Parathyroid adenoma (tissue), 2 donors: ENCODE data around the gene P2RX6.
"Not testable (repeated sequence)": the region's sequence is repeated elsewhere in the genome, so short reads cannot be mapped to it uniquely, and the experiment has no call there.

Experiments
- H2AFZ ChIP-seq: fragments of 300-600 bp; sonication (generic); one replicate; pipeline ENCODE4 v1.7.0; 2017; ENCODE audit warnings: antibody characterized with exemption, mild to moderate bottlenecking
- H3K27ac ChIP-seq: fragments of 300-600 bp; sonication (generic); one replicate; pipeline ENCODE4 v1.7.0; 2017
- H3K27me3 ChIP-seq: fragments of 300-600 bp; sonication (generic); one replicate; pipeline ENCODE4 v1.7.0; 2017; ENCODE audit warnings: low read length; ENCODE audit not compliant: control insufficient read depth, insufficient read depth
- H3K36me3 ChIP-seq: fragments of 300-600 bp; sonication (generic); one replicate; pipeline ENCODE4 v1.7.0; 2017; ENCODE audit warnings: low read length; ENCODE audit not compliant: control insufficient read depth, insufficient read depth
- H3K4me1 ChIP-seq: fragments of 300-600 bp; sonication (generic); one replicate; pipeline ENCODE4 v1.7.0; 2017; ENCODE audit warnings: control low read depth
- H3K4me2 ChIP-seq: fragments of 300-600 bp; sonication (generic); one replicate; pipeline ENCODE4 v1.7.0; 2017; ENCODE audit warnings: low read length
- H3K4me3 ChIP-seq: fragments of 300-600 bp; sonication (generic); one replicate; pipeline ENCODE4 v1.7.0; 2017; ENCODE audit warnings: low read depth, low read length
- H3K79me2 ChIP-seq: fragments of 300-600 bp; sonication (generic); one replicate; pipeline ENCODE4 v1.7.0; 2017; ENCODE audit warnings: control low read depth
- H3K9ac ChIP-seq: fragments of 300-600 bp; sonication (generic); one replicate; pipeline ENCODE4 v1.7.0; 2017; ENCODE audit warnings: mild to moderate bottlenecking
- H3K9me3 ChIP-seq: fragments of 300-600 bp; sonication (generic); one replicate; pipeline ENCODE4 v1.7.0; 2017; ENCODE audit warnings: low read length; ENCODE audit not compliant: control insufficient read depth
- TF ChIP-seq, protein P1 (sequence below): fragments of 300-600 bp; sonication (generic); IDR thresholded peaks from one replicate; pipeline ENCODE4 v1.7.0; 2017; ENCODE audit warnings: antibody characterized with exemption, mild to moderate bottlenecking
- donor health status: primary hyperparathyroidism.

The P2RX6 gene

DNA sequence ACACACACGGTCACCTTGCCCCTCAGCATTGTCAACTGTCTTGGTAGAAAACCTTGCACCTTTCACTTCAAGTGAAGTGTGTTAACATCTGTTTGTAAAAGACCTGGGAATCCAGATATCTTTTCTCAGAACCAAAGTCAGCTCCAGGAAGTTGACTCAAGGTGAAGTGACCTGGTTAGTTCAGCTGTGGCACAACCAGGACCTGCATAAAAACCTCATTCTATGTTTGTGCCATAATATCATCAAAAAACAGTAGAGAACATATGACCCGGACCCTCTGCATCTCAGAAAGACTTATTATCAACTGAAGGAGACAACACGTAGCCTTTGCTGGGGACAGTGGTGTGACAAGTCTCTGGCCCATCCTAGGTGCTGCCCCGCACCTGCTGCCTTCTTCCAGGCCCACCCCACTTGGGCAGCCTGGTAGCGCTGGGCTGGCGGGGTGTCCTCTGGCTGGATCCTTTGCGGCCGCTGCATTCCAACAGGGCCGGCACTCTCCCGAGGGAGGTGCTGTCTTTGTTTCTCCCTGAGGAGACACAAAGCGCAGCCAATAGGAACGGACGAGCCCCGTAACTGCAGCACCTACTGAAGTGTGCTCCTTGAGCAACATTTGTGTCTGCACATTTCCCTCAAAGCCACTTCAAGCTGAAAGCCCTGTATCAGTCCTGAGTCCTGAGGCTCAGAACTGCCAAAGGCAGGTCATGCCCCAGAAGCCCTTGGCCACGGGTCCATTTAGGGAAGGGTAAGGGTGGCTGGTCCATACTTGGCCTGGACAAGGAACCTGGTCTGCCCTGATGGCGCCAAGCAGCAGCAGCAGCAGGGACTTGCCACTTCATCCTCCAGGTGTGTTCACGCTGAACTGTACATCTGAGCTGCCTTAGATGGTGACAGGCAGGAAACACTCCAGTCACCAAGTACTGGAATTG is 56.0 kb downstream of the P2RX6 start:
- H3K27ac ChIP-seq: no peak overlapping the region

DNA sequence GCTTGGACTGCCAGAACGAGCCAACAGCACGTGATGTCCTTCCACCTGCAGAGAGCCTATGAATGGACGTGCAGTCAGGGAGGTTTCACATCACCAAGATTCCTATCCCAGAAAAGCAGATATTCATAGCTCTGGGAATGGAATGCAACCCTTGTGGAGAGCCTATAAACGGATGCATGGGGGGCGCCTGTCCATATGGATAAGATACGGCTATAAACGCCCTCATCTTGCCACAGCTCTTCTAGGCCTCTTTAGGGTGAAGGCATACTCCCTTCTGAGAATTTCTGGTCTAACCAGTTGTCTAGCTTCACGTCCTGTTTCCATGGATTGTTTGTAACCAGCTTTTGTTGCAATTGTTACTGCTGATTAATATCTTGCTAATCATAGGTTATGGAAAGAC is 56.8 kb downstream of the P2RX6 start:
- not testable (repeated sequence) for H3K27me3 ChIP-seq, H3K9me3 ChIP-seq, H2AFZ ChIP-seq, H3K4me1 ChIP-seq, H3K36me3 ChIP-seq, H3K4me2 ChIP-seq, H3K79me2 ChIP-seq, H3K27ac ChIP-seq, H3K9ac ChIP-seq, H3K4me3 ChIP-seq

More for the DNA sequence above, 56.0 kb downstream of the P2RX6 start:
- Histone ChIP-seq H3K4me3 (no peak overlapping the region), H2AFZ (no peak overlapping the region), H3K9me3 (no peaks in the 10 kb centered on the region), H3K9ac (no peak overlapping the region), H3K4me1 (no peaks in the 10 kb centered on the region), H3K27me3 (no peaks in the 10 kb centered on the region), H3K36me3 (no peaks in the 10 kb centered on the region), H3K4me2 (no peak overlapping the region), H3K79me2 (no peaks in the 10 kb centered on the region)
- TF ChIP-seq, protein P1, sequence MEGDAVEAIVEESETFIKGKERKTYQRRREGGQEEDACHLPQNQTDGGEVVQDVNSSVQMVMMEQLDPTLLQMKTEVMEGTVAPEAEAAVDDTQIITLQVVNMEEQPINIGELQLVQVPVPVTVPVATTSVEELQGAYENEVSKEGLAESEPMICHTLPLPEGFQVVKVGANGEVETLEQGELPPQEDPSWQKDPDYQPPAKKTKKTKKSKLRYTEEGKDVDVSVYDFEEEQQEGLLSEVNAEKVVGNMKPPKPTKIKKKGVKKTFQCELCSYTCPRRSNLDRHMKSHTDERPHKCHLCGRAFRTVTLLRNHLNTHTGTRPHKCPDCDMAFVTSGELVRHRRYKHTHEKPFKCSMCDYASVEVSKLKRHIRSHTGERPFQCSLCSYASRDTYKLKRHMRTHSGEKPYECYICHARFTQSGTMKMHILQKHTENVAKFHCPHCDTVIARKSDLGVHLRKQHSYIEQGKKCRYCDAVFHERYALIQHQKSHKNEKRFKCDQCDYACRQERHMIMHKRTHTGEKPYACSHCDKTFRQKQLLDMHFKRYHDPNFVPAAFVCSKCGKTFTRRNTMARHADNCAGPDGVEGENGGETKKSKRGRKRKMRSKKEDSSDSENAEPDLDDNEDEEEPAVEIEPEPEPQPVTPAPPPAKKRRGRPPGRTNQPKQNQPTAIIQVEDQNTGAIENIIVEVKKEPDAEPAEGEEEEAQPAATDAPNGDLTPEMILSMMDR: no peak

DNA sequence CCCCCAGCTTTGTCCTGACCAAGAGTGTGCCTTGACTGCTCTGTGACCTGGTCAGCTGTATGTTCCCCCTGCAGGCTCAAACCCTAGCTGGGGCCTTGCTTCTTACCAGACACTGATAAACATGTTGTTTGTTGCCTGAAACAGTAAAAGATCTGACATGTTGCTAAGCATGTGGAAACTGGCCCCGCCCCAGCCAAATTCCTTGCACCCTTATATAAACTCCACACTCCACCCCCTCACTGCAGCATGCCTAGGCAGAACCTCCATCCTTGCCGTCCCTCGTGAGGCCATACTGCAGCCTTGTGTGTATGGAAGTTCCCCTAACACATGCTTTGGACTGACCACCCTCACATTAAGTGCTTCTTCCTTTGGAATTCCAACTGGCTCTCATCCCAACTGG is 58.1 kb downstream of the P2RX6 start:
- no peak overlapping the region for H2AFZ ChIP-seq
- no peaks in the 10 kb centered on the region for H3K4me1 ChIP-seq
- TF ChIP-seq, protein P1: no peak

DNA sequence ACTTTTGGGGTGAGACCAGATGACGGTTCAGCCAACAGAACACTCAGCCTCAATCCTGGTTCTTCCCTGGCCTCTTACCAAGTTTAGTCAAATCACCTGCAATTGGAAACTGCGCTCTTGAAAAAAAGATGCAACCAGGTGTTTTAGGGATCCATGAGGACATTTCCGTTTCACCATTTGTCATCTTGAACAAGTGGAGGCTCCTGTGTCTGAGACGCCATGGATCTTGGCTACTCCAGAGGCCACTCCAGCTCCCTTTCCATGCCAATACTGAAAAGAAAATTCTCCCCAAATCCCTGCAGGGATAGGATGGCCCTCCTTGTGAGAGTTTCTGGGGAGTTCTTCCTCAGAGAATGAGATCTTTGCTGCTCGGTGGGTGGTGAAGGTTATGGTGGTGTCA is 58.5 kb downstream of the P2RX6 start:
- H3K27ac ChIP-seq: no peak overlapping the region
- no peaks in the 10 kb centered on the region for H3K4me1 ChIP-seq
- H3K4me2 ChIP-seq: no peak overlapping the region
- no peaks in the 10 kb centered on the region for H3K79me2 ChIP-seq
- H3K36me3 ChIP-seq: no peaks in the 10 kb centered on the region
- no peak overlapping the region for H3K9ac ChIP-seq
- H2AFZ ChIP-seq: no peak overlapping the region
- no peaks in the 10 kb centered on the region for H3K27me3 ChIP-seq
- no peak overlapping the region for H3K4me3 ChIP-seq
- H3K9me3 ChIP-seq: no peaks in the 10 kb centered on the region
- TF ChIP-seq, protein P1: no peak

More for the DNA sequence above, 58.1 kb downstream of the P2RX6 start:
- Histone ChIP-seq H3K79me2 (no peaks in the 10 kb centered on the region), H3K36me3 (no peaks in the 10 kb centered on the region), H3K9ac (no peak overlapping the region), H3K27me3 (no peaks in the 10 kb centered on the region), H3K27ac (no peak overlapping the region), H3K4me3 (no peak overlapping the region), H3K4me2 (no peak overlapping the region), H3K9me3 (no peaks in the 10 kb centered on the region)

DNA sequence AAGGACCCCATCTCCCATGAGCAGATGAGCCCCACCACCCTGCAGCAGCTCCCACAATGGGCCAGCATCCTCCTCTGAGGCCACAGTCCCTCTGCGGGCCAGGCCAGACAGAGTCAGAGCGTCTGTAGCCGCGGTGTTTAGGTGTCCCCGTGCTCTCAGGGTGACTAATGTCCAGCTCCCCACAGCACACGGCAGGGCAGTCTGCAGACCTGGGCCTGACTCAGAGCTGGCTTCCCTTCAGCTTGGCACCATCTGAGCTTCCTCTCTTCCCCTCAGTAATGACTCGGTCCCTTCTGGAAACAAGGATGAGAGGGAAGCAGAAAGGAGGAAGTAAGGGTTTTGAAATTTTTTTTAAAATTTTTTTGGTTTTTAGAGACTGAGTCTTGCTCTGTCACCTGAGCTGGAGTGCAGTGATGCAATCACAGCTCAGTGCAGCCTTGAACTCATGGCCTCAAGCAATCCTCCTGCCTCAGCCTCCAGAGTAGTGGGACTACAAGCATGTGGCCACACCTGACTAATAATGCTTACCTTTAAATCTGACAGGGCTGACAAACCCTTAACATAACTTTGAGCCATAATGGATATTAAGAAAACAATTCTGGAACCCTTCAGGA is 59.2 kb downstream of the P2RX6 start:
- TF ChIP-seq, protein P1: no peak
- H3K79me2 ChIP-seq: no peaks in the 10 kb centered on the region
- H3K4me2 ChIP-seq: no peak overlapping the region
- H2AFZ ChIP-seq: no peak overlapping the region
- no peak overlapping the region for H3K4me3 ChIP-seq
- H3K9ac ChIP-seq: no peak overlapping the region
- no peaks in the 10 kb centered on the region for H3K36me3 ChIP-seq
- no peak overlapping the region for H3K27ac ChIP-seq
- no peaks in the 10 kb centered on the region for H3K9me3 ChIP-seq
- no peaks in the 10 kb centered on the region for H3K4me1 ChIP-seq
- H3K27me3 ChIP-seq: no peaks in the 10 kb centered on the region
